Endothelial cell of umbilical vein (primary cell): ENCODE measurements around the gene RNFT2.

Experiments
- CTCF ChIP-seq, 2 donors: IDR thresholded peaks; 1 replicate in 1 of 2; 2 replicates in 1 of 2; pipeline ENCODE4 v1.5.1; 2011; ENCODE audit warnings: low read length in 2 of 2, mild to moderate bottlenecking in 2 of 2, moderate library complexity in 2 of 2, control low read depth in 1 of 2, inconsistent platforms in 1 of 2, low read depth in 1 of 2; ENCODE audit not compliant: insufficient read depth in 1 of 2; ENCODE audit errors: extremely low read depth in 1 of 2
- EZH2 ChIP-seq: IDR thresholded peaks from 2 replicates; pipeline ENCODE4 v1.6.1; 2012; ENCODE audit warnings: borderline replicate concordance, low read depth, mild to moderate bottlenecking, moderate library complexity, low read length, inconsistent platforms; ENCODE audit not compliant: severe bottlenecking
- POLR2A ChIP-seq: IDR thresholded peaks from 2 replicates; pipeline ENCODE4 v1.6.1; 2012; ENCODE audit warnings: low read depth, mild to moderate bottlenecking, control low read depth, low read length
- POLR2AphosphoS5 ChIP-seq: IDR thresholded peaks from 2 replicates; pipeline ENCODE4 v1.6.1; 2012; ENCODE audit warnings: low read depth, mild to moderate bottlenecking, control low read depth, low read length, moderate library complexity; ENCODE audit not compliant: insufficient read depth

- TF ChIP-seq EZH2 (no peak), CTCF (IDR thresholded peaks at IDR 0.05; ENCODE audit: extremely low read depth in 1 of 2, insufficient read depth in 1 of 2, low read depth in 1 of 2, low read length in 2 of 2) (no peak), POLR2A (no peak), POLR2AphosphoS5 (no peak)
These were observed 97.4 kb downstream of the RNFT2 start for GRCh38 chr12:116835484-116835883.
